Measurements from ENCODE around the gene GGNBP2. TPM values are rescaled to one million over a fixed set of nuclear protein-coding genes. Genes with fewer than 3 reads are reported as not detected.

The GGNBP2 gene
- total and polyA plus RNA-seq, 2 experiments from 2014 or later: 40.1 to 51.5 TPM

DNA sequence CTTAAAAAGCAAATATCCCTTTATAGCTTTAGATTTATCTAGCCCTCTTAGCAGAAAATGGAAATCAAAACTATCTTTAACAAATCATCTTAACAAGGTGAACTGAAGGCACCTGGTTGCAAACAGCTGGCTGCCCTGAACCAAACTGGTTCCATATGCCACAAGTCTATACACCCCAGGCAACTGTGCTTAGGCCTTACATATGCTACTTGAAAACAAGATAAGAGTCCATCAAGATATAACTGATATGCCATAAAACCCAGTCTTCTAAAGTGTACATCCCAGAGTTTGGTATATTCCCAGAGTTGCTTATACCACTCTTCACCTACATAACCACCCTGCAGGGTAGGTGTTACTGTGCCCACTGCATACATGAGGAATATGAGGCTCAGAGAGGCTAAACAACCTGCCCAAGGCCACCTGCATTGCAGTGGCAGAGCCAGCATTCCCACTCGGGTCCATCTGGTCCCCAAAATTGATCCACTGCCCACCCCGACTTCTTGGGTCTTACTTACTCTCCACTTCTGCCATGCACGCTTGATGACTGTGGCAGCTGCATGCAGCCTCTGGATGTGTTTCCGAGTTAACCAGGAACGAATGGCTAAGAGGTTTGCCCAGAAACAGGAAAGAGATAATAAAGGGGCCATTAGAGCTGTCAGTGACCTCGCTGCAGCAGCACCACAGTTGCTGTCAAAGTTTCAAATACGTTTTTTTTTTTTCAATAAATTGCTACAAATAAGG, 46.0 kb upstream of the GGNBP2 start:
- no peak for DNase-seq
- Histone ChIP-seq H3K79me2 (ENCODE audit: insufficient read depth) (no peaks in the 10 kb centered on the region), H3K36me3 (ENCODE audit: low read depth) (peaks cover 12% of the 10 kb centered on the region; the same call in 1 of the 2 replicates), H3K4me1 (ENCODE audit: insufficient read depth) (peaks cover 6% of the 10 kb centered on the region), H3K9me2 (ENCODE audit: insufficient read depth) (no peaks in the 10 kb centered on the region), H3K4me3 (no peak overlapping the region), H3F3A (ENCODE audit: insufficient read depth) (peaks cover 8% of the 10 kb centered on the region), H3K9ac (no peak overlapping the region), H3K4me2 (ENCODE audit: unreplicated experiment) (no peak overlapping the region), H2AFZ (no peak overlapping the region), H4K20me1 (ENCODE audit: insufficient read depth) (no peaks in the 10 kb centered on the region), H3K9me3 (ENCODE audit: low read depth) (no peaks in the 10 kb centered on the region), H3K27ac (no peak overlapping the region), H3K27me3 (replicated peaks; ENCODE audit: insufficient read depth) (no peaks in the 10 kb centered on the region)
- TF ChIP-seq EZH2phosphoT487 (IDR thresholded peaks at IDR 0.05; ENCODE audit: insufficient read depth, low read depth) (no peak), EZH2 (IDR thresholded peaks at IDR 0.05; ENCODE audit: insufficient read depth, poor library complexity, severe bottlenecking) (no peak)
- WGBS, 2 experiments (ENCODE audit: low coverage in 1 of 2, low lambda C conversion rate in 2 of 2, missing lambda C conversion rate in 2 of 2): 71 to 82% methylated on average over 7 of the region's 7 CpGs
- in situ Hi-C loops (cut with MboI): no loop called here

DNA sequence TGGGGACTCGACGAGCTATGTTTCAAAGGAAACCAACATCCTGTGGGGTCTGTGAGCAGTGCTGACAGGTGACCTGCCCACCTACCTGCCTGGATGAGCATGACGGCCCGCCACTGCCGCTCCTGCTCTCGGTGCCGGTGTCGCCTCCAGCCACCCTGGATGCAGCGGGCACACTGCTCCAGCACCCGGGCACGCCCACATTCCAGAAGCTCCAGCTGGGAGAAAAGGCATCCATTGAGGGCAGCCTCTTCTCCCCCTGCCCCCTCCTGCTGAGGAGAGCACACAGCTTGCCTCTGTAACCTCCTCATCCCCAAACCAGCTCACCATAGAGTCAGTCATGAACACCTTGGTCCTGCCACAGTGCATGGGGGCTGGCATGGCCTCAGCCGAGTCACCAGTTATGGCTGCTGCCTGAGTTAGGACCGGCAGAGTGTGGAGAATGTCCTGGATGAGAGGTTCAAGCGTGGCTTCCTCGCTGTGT, 43.9 kb upstream of the GGNBP2 start:
- Histone ChIP-seq H3K9me3 (ENCODE audit: low read depth) (no peaks in the 10 kb centered on the region), H2AFZ (no peak overlapping the region), H3K9ac (no peak overlapping the region), H3K79me2 (ENCODE audit: insufficient read depth) (no peaks in the 10 kb centered on the region), H3K4me3 (no peak overlapping the region), H3K9me2 (ENCODE audit: insufficient read depth) (no peaks in the 10 kb centered on the region), H3K4me1 (ENCODE audit: insufficient read depth) (no peaks in the 10 kb centered on the region; the same call in 1 of the 2 replicates), H4K20me1 (ENCODE audit: insufficient read depth) (no peaks in the 10 kb centered on the region), H3K4me2 (ENCODE audit: unreplicated experiment) (no peak overlapping the region), H3F3A (ENCODE audit: insufficient read depth) (no peaks in the 10 kb centered on the region), H3K27me3 (replicated peaks; ENCODE audit: insufficient read depth) (no peaks in the 10 kb centered on the region), H3K36me3 (ENCODE audit: low read depth) (peaks cover 17% of the 10 kb centered on the region; the same call in 1 of the 2 replicates), H3K27ac (no peak overlapping the region)
- in situ Hi-C loops (cut with MboI): loop anchor here (25.0 kb wide), 2 partner anchors 663 to 1413 kb away; no protein-coding TSS in a partner anchor
- 90 to 94% methylated on average over 15 of the region's 15 CpGs for WGBS, 2 experiments (ENCODE audit: low coverage in 1 of 2, low lambda C conversion rate in 2 of 2, missing lambda C conversion rate in 2 of 2)
- no peak for DNase-seq
- TF ChIP-seq EZH2 (IDR thresholded peaks at IDR 0.05; ENCODE audit: insufficient read depth, poor library complexity, severe bottlenecking) (no peak), EZH2phosphoT487 (IDR thresholded peaks at IDR 0.05; ENCODE audit: insufficient read depth, low read depth) (no peak)

GRCh38 chr17:36501351-36501750, 43.4 kb upstream of the GGNBP2 start:
- Histone ChIP-seq H3K27ac (no peak overlapping the region), H3K36me3 (ENCODE audit: low read depth) (peaks cover 13% of the 10 kb centered on the region; the same call in 1 of the 2 replicates)
- 100% methylated on average over 3 of the region's 3 CpGs for WGBS, 2 experiments (ENCODE audit: low coverage in 1 of 2, low lambda C conversion rate in 2 of 2, missing lambda C conversion rate in 2 of 2)

GRCh38 chr17:36501963-36502362, 42.8 kb upstream of the GGNBP2 start:
- Histone ChIP-seq H3K4me3 (no peak overlapping the region), H3K9me2 (ENCODE audit: insufficient read depth) (no peaks in the 10 kb centered on the region), H4K20me1 (ENCODE audit: insufficient read depth) (no peaks in the 10 kb centered on the region), H3F3A (ENCODE audit: insufficient read depth) (no peaks in the 10 kb centered on the region), H3K9ac (no peak overlapping the region), H3K27me3 (replicated peaks; ENCODE audit: insufficient read depth) (no peaks in the 10 kb centered on the region), H3K4me2 (ENCODE audit: unreplicated experiment) (no peak overlapping the region), H2AFZ (no peak overlapping the region), H3K36me3 (ENCODE audit: low read depth) (peaks cover 13% of the 10 kb centered on the region; the same call in 1 of the 2 replicates), H3K79me2 (ENCODE audit: insufficient read depth) (no peaks in the 10 kb centered on the region), H3K27ac (no peak overlapping the region), H3K9me3 (ENCODE audit: low read depth) (no peaks in the 10 kb centered on the region), H3K4me1 (ENCODE audit: insufficient read depth) (no peaks in the 10 kb centered on the region)
- no peak for DNase-seq
- no peak for TF ChIP-seq EZH2phosphoT487 (IDR thresholded peaks at IDR 0.05; ENCODE audit: insufficient read depth, low read depth)
- TF ChIP-seq EZH2 (IDR thresholded peaks at IDR 0.05; ENCODE audit: insufficient read depth, poor library complexity, severe bottlenecking): no peak
- WGBS, 2 experiments (ENCODE audit: low coverage in 1 of 2, low lambda C conversion rate in 2 of 2, missing lambda C conversion rate in 2 of 2): 94 to 97% methylated on average over 6 of the region's 6 CpGs
- in situ Hi-C loops (cut with MboI): loop anchor here (25.0 kb wide), 2 partner anchors 665 to 1415 kb away; no protein-coding TSS in a partner anchor

More at GRCh38 chr17:36501351-36501750, 43.4 kb upstream of the GGNBP2 start:
- Histone ChIP-seq H3F3A (ENCODE audit: insufficient read depth) (no peaks in the 10 kb centered on the region), H3K4me2 (ENCODE audit: unreplicated experiment) (no peak overlapping the region), H3K4me1 (ENCODE audit: insufficient read depth) (no peaks in the 10 kb centered on the region; the same call in 1 of the 2 replicates), H3K27me3 (replicated peaks; ENCODE audit: insufficient read depth) (no peaks in the 10 kb centered on the region), H3K79me2 (ENCODE audit: insufficient read depth) (no peaks in the 10 kb centered on the region), H3K4me3 (no peak overlapping the region), H2AFZ (no peak overlapping the region), H3K9me3 (ENCODE audit: low read depth) (no peaks in the 10 kb centered on the region), H3K9ac (no peak overlapping the region), H3K9me2 (ENCODE audit: insufficient read depth) (no peaks in the 10 kb centered on the region), H4K20me1 (ENCODE audit: insufficient read depth) (no peaks in the 10 kb centered on the region)
- in situ Hi-C loops (cut with MboI): loop anchor here (25.0 kb wide), 2 partner anchors 664 to 1414 kb away; no protein-coding TSS in a partner anchor
- DNase-seq: no peak
- no peak for TF ChIP-seq EZH2phosphoT487 (IDR thresholded peaks at IDR 0.05; ENCODE audit: insufficient read depth, low read depth)
- TF ChIP-seq EZH2 (IDR thresholded peaks at IDR 0.05; ENCODE audit: insufficient read depth, poor library complexity, severe bottlenecking): no peak
